ENCODE data around the gene PCSK9. TPM values are rescaled to one million over a fixed set of nuclear protein-coding genes. Genes with fewer than 3 reads are reported as not detected.
A peak's percentile ranks its signal among the peaks of the same experiment; 100 is the strongest.

PCSK9 gene
- polyA plus RNA-seq, 1 experiment = 0.11 TPM

DNA sequence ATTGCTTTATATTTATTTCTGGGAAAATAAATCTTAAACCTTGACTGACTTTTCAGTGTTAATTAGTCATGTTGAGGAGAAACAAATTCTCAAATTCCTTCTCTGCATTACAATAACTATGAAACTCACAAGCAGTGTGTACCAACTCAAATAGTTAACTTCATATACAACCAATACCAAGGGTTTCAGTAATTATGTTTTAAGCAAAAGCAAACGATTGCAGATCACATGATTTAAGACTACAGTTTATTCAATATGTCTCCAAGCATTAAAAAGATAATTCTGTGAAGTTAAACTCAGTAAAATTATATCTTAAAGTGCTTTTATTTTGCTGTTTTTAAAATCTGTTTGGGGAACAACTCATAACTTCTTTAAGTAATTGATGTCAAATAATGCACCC is 28.6 kb downstream of the PCSK9 start:
- Histone ChIP-seq H3K4me3 (ENCODE audit: low read depth, low read length) (no peak overlapping the region), H3K27me3 (ENCODE audit: control insufficient read depth, insufficient read depth, low read length) (no peaks in the 10 kb centered on the region), H3K36me3 (ENCODE audit: control insufficient read depth, insufficient read depth, low read length) (peaks cover 19% of the 10 kb centered on the region)
- TF ChIP-seq CTCF (IDR thresholded peaks at IDR 0.05; ENCODE audit: insufficient read depth, low read depth, low read length) = no peak
- POLR2A ChIA-PET = no interaction called here
- no peak for DNase-seq (ENCODE audit: low read depth)
- CTCF ChIA-PET = interaction anchor here (1.1 kb wide), 1 partner anchor 210 kb away, joined by 3 read pairs; no protein-coding TSS in a partner anchor

GRCh38 chr1:55068638-55069037 is 29.3 kb downstream of the PCSK9 start:
- CTCF ChIA-PET = interaction anchor here (0.8 to 1.1 kb wide), 2 partner anchors 46 to 209 kb away, joined by 3 read pairs; no protein-coding TSS in a partner anchor
- no peak for TF ChIP-seq CTCF (IDR thresholded peaks at IDR 0.05; ENCODE audit: insufficient read depth, low read depth, low read length)
- H3K27me3 ChIP-seq (ENCODE audit: control insufficient read depth, insufficient read depth, low read length) = no peaks in the 10 kb centered on the region
- DNase-seq (ENCODE audit: low read depth) = no peak
- POLR2A ChIA-PET = no interaction called here
- peaks cover 22% of the 10 kb centered on the region for H3K36me3 ChIP-seq (ENCODE audit: control insufficient read depth, insufficient read depth, low read length)
- no peak overlapping the region for H3K4me3 ChIP-seq (ENCODE audit: low read depth, low read length)

DNA sequence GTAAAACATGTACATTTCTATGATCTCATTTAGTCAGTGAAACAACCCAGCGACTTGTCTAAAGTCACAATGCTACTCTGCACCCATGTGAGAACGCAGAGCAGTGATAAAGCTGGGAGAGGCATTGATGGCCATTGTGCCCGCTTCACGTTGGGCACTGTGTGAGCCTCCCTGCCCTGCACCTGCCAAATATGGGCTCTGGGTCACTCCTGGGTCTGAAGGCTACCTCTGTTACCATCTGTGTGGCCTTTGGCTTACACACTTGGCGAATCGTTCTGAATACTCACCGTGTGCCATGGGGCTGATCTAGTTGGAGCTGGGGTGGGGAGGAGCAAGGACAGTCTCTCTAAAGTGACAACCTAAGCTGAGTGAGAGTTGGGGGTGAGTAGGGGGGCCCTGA is 29.9 kb downstream of the PCSK9 start:
- Histone ChIP-seq H3K27me3 (ENCODE audit: control insufficient read depth, insufficient read depth, low read length) (no peaks in the 10 kb centered on the region), H3K4me3 (ENCODE audit: low read depth, low read length) (no peak overlapping the region), H3K36me3 (ENCODE audit: control insufficient read depth, insufficient read depth, low read length) (peaks cover 22% of the 10 kb centered on the region)
- CTCF ChIA-PET = interaction anchor here (0.7 to 1.6 kb wide), 3 partner anchors 10 to 47 kb away, joined by 3 to 4 read pairs (median 3); no protein-coding TSS in a partner anchor
- no peak for TF ChIP-seq CTCF (IDR thresholded peaks at IDR 0.05; ENCODE audit: insufficient read depth, low read depth, low read length)
- POLR2A ChIA-PET = no interaction called here
- no peak for DNase-seq (ENCODE audit: low read depth)

GRCh38 chr1:55070293-55071164 is 31.2 kb downstream of the PCSK9 start:
- Histone ChIP-seq H3K4me3 (ENCODE audit: low read depth, low read length) (no peak overlapping the region), H3K27me3 (ENCODE audit: control insufficient read depth, insufficient read depth, low read length) (no peaks in the 10 kb centered on the region), H3K36me3 (ENCODE audit: control insufficient read depth, insufficient read depth, low read length) (peaks cover 22% of the 10 kb centered on the region)
- no peak for TF ChIP-seq CTCF (IDR thresholded peaks at IDR 0.05; ENCODE audit: insufficient read depth, low read depth, low read length)
- POLR2A ChIA-PET = no interaction called here
- no peak for DNase-seq (ENCODE audit: low read depth)
- CTCF ChIA-PET = interaction anchor here (0.8 to 1.8 kb wide), 6 partner anchors 10 to 208 kb away, joined by 3 to 8 read pairs (median 4); no protein-coding TSS in a partner anchor

DNA sequence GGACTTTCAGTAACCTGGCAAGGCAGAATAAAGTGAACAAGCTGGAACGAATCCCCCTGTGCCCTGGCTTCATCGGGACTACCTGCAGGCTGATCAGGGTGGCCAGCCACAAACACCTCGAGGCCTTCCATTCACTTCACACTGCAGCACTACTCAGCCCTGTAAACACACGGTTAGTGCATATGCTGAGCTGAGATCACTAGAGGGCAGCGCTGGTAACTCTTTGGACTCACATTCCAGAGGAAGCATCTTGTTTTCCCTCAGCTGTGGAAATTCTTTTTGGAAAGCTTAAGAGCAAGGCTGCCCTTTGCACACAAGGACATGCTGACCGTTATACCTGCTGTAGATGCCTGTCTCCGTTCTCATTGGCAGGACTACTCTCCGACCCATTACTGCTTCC is 32.1 kb downstream of the PCSK9 start:
- ChIA-PET POLR2A (no interaction called here), CTCF (interaction anchor here (0.8 to 1.8 kb wide), 7 partner anchors 8 to 207 kb away, joined by 3 to 8 read pairs (median 3); no protein-coding TSS in a partner anchor)
- no peak for DNase-seq (ENCODE audit: low read depth)
- Histone ChIP-seq H3K36me3 (ENCODE audit: control insufficient read depth, insufficient read depth, low read length) (peaks cover 23% of the 10 kb centered on the region), H3K27me3 (ENCODE audit: control insufficient read depth, insufficient read depth, low read length) (no peaks in the 10 kb centered on the region), H3K4me3 (ENCODE audit: low read depth, low read length) (no peak overlapping the region)
- TF ChIP-seq CTCF (IDR thresholded peaks at IDR 0.05; ENCODE audit: insufficient read depth, low read depth, low read length) = peak; percentile 67

Measured in BJ (cell line).